Astrocyte (in vitro differentiated cells and primary cell): ENCODE data around the gene MORN5. TPM values are rescaled to one million over a fixed set of nuclear protein-coding genes. Genes with fewer than 3 reads are reported as not detected.

Source experiments
- DNase-seq: peaks from one replicate; pipeline ENCODE4 v3.0.0-alpha.2; 2010; ENCODE audit warnings: low read depth
- FAIRE-seq: peaks from 2 replicates; lab custom pipeline; 2011; peaks lifted over from hg19 to GRCh38; lab: Jason Lieb, UNC
- H2AFZ ChIP-seq: 2 replicates; pipeline ENCODE4 v1.6.0; 2012; ENCODE audit warnings: low read depth, low read length, inconsistent platforms
- H3K27ac ChIP-seq: 2 replicates; pipeline ENCODE4 v1.5.1; 2011; ENCODE audit warnings: low read depth, low read length, inconsistent platforms
- H3K27me3 ChIP-seq: 2 replicates; pipeline ENCODE4 v1.6.0; 2011; ENCODE audit warnings: low read length, inconsistent platforms; ENCODE audit not compliant: insufficient read depth
- H3K36me3 ChIP-seq: 2 replicates; pipeline ENCODE4 v1.5.1; 2011; ENCODE audit warnings: low read length, inconsistent platforms; ENCODE audit not compliant: insufficient read depth
- H3K4me1 ChIP-seq: 2 replicates; pipeline ENCODE4 v1.5.1; 2011; ENCODE audit warnings: low read length, inconsistent platforms; ENCODE audit not compliant: insufficient read depth
- H3K4me2 ChIP-seq: 2 replicates; pipeline ENCODE4 v1.6.0; 2012; ENCODE audit warnings: low read length, inconsistent platforms
- H3K4me3 ChIP-seq: 2 replicates; pipeline ENCODE4 v1.5.1; 2011; ENCODE audit warnings: low read depth, mild to moderate bottlenecking, low read length, inconsistent platforms; ENCODE audit not compliant: insufficient read depth
- H3K79me2 ChIP-seq: 2 replicates; pipeline ENCODE4 v1.6.0; 2012; ENCODE audit warnings: mild to moderate bottlenecking, low read length, inconsistent platforms; ENCODE audit not compliant: insufficient read depth
- H3K9ac ChIP-seq: 2 replicates; pipeline ENCODE4 v1.6.0; 2012; ENCODE audit warnings: mild to moderate bottlenecking, low read length, inconsistent platforms
- H3K9me3 ChIP-seq: 2 replicates; pipeline ENCODE4 v1.5.1; 2012; ENCODE audit warnings: low read depth, mild to moderate bottlenecking, low read length, inconsistent platforms; ENCODE audit not compliant: insufficient read depth
- H4K20me1 ChIP-seq: 2 replicates; pipeline ENCODE4 v1.6.0; 2012; ENCODE audit warnings: low read length, inconsistent platforms; ENCODE audit not compliant: insufficient read depth
- H3K27ac Mint-ChIP-seq: one replicate; pipeline ENCODE4 v1.8.0; 2021; ENCODE audit warnings: mild to moderate bottlenecking, mixed read lengths; ENCODE audit not compliant: unreplicated experiment
- H3K27me3 Mint-ChIP-seq: one replicate; pipeline ENCODE4 v1.8.0; 2021; ENCODE audit warnings: low read depth, mixed read lengths; ENCODE audit not compliant: unreplicated experiment
- H3K36me3 Mint-ChIP-seq: one replicate; pipeline ENCODE4 v1.8.0; 2021; ENCODE audit warnings: low read depth, mixed read lengths; ENCODE audit not compliant: unreplicated experiment
- H3K4me1 Mint-ChIP-seq: one replicate; pipeline ENCODE4 v1.8.0; 2021; ENCODE audit warnings: low read depth, mixed read lengths; ENCODE audit not compliant: unreplicated experiment
- H3K4me3 Mint-ChIP-seq: one replicate; pipeline ENCODE4 v1.8.0; 2021; ENCODE audit warnings: mild to moderate bottlenecking, moderate library complexity, mixed read lengths; ENCODE audit not compliant: unreplicated experiment
- H3K9me3 Mint-ChIP-seq: one replicate; pipeline ENCODE4 v1.8.0; 2021; ENCODE audit warnings: mild to moderate bottlenecking, mixed read lengths; ENCODE audit not compliant: unreplicated experiment
- EZH2 ChIP-seq: IDR thresholded peaks from 2 replicates; pipeline ENCODE4 v1.6.1; 2012; ENCODE audit warnings: mild to moderate bottlenecking, low read length, inconsistent platforms; ENCODE audit not compliant: insufficient read depth
- total RNA-seq: library from RNA; stranded (reverse); gene quantifications from 2 replicates; pipeline ENCODE4 v1.2.1, GENCODE V29; 2021
- TF ChIP-seq, protein P1 (sequence below): IDR thresholded peaks from 2 replicates; pipeline ENCODE4 v1.5.1; 2011; ENCODE audit warnings: low read depth, mild to moderate bottlenecking, inconsistent platforms, low read length, moderate library complexity; ENCODE audit not compliant: insufficient read depth

MORN5 gene
- total RNA-seq, 1 donor from 2014 or later = not detected

DNA sequence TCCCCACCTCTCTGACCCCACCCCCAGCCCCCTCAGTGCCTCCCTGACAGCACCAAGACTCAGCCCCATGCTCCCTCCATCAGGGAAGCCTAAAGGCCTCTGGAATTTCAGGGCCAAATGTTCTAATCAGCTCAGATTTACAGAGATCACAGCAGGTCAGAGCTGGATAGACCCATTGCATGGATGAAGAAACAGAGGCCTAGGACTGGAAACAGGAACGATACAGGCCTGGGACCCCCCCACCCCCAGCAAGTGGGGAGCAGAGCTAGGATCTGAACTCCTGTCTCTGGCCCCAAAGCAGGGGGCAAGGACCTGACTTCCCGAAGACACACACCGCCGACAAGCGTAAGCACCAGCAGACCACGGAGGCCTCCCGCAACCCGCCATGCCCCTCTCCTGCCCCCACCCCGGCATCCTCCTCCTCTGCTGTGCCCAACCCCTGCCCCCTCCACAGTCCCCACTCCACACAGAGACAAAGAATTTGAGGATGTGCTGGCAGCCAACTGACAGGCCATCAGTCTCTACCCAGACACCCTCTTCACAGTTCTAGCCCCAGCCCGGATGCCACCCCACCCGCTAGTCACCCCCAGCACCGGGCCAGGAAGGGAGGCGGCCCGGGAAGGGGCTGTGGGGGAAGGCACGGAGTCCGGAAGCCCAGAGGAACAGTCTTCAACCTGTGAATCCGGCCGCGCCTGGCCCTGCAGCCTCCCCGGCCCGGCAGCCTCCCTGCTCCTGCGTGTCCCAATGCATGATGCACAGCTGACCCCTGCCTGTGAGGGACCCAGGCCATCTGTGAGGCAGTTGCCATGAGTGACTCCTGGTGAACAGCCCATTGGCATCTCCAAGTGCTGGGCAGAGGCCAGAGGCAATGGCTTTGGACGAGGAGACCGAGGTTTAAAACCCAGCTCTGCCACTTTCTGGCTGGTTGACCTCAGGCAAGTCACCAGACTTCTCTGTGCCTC lies 31.4 kb upstream of the MORN5 start:
- H2AFZ ChIP-seq = no peak overlapping the region
- Mint-ChIP-seq H3K4me3 (no peak overlapping the region), H3K27me3 (peaks cover 39% of the 10 kb centered on the region), H3K27ac (no peak overlapping the region), H3K36me3 (no peaks in the 10 kb centered on the region), H3K9me3 (peaks cover 2% of the 10 kb centered on the region), H3K4me1 (peaks cover 10% of the 10 kb centered on the region)
- DNase-seq = no peak
- no peak overlapping the region for H3K4me2 ChIP-seq
- FAIRE-seq = no peak
- no peak for TF ChIP-seq EZH2
- TF ChIP-seq, protein P1, sequence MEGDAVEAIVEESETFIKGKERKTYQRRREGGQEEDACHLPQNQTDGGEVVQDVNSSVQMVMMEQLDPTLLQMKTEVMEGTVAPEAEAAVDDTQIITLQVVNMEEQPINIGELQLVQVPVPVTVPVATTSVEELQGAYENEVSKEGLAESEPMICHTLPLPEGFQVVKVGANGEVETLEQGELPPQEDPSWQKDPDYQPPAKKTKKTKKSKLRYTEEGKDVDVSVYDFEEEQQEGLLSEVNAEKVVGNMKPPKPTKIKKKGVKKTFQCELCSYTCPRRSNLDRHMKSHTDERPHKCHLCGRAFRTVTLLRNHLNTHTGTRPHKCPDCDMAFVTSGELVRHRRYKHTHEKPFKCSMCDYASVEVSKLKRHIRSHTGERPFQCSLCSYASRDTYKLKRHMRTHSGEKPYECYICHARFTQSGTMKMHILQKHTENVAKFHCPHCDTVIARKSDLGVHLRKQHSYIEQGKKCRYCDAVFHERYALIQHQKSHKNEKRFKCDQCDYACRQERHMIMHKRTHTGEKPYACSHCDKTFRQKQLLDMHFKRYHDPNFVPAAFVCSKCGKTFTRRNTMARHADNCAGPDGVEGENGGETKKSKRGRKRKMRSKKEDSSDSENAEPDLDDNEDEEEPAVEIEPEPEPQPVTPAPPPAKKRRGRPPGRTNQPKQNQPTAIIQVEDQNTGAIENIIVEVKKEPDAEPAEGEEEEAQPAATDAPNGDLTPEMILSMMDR = no peak
- no peak overlapping the region for H3K27ac ChIP-seq
- no peaks in the 10 kb centered on the region for H3K36me3 ChIP-seq
- H3K9ac ChIP-seq = no peak overlapping the region
- peaks cover 22% of the 10 kb centered on the region for H3K4me1 ChIP-seq
- H3K4me3 ChIP-seq = no peak overlapping the region
- no peaks in the 10 kb centered on the region for H3K9me3 ChIP-seq
- H4K20me1 ChIP-seq = no peaks in the 10 kb centered on the region
- H3K27me3 ChIP-seq = peaks cover 3% of the 10 kb centered on the region
- no peaks in the 10 kb centered on the region for H3K79me2 ChIP-seq

DNA sequence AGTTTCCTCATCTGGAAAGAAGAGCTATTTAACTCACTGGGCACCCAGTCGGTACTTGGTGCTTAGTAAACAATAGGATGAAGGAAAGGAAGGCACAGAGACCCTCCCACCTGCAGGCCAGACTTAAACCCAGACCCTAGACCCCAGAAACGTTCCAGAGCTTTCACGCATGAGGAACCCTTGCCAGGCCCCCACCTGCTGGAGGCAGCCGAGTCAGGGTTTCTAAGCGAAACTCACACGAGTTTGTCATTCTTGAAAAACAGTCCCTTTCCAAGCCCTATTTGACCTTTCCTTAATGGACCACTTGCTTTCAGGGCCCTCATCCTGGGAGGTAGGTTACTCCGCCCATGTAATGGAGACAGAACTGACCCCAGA lies 30.8 kb upstream of the MORN5 start:
- Mint-ChIP-seq H3K36me3 (no peaks in the 10 kb centered on the region), H3K9me3 (peaks cover 3% of the 10 kb centered on the region), H3K4me3 (no peak overlapping the region), H3K27me3 (peaks cover 36% of the 10 kb centered on the region), H3K4me1 (peaks cover 10% of the 10 kb centered on the region), H3K27ac (no peak overlapping the region)
- FAIRE-seq (no peak), DNase-seq (no peak)
- Histone ChIP-seq H4K20me1 (no peaks in the 10 kb centered on the region), H3K27me3 (peaks cover 3% of the 10 kb centered on the region), H3K27ac (no peak overlapping the region), H3K9me3 (no peaks in the 10 kb centered on the region), H3K4me2 (no peak overlapping the region), H2AFZ (no peak overlapping the region), H3K4me1 (peaks cover 22% of the 10 kb centered on the region), H3K36me3 (no peaks in the 10 kb centered on the region), H3K79me2 (no peaks in the 10 kb centered on the region), H3K4me3 (no peak overlapping the region), H3K9ac (no peak overlapping the region)
- TF ChIP-seq, protein P1 = no peak
- TF ChIP-seq EZH2 = no peak

DNA sequence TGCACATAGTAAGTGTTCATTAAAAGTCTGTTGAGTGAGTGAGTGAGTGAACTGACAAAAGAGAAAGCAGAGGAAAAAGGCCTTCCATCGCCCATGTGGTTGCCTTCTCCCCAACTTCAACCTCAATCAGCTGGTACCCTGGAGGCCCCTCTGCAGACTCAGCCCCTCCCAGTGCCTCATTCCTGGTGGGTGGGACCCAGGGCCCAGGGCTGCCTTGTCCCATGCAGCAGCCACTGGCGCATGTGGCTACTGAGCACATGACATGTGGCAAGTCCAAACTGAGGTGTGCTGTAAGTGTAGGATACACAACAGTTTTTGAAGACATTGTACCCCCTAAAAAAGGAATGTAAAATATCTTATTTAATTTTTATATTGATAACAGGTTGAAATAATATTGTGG lies 29.7 kb upstream of the MORN5 start:
- Mint-ChIP-seq H3K27ac (no peak overlapping the region), H3K4me1 (peaks cover 15% of the 10 kb centered on the region), H3K4me3 (no peak overlapping the region), H3K36me3 (no peaks in the 10 kb centered on the region), H3K9me3 (peaks cover 3% of the 10 kb centered on the region), H3K27me3 (peaks cover 26% of the 10 kb centered on the region)
- Histone ChIP-seq H3K9ac (no peak overlapping the region), H3K79me2 (no peaks in the 10 kb centered on the region), H4K20me1 (no peaks in the 10 kb centered on the region), H3K9me3 (no peaks in the 10 kb centered on the region), H3K36me3 (no peaks in the 10 kb centered on the region), H3K4me2 (no peak overlapping the region), H3K27me3 (no peaks in the 10 kb centered on the region), H3K4me1 (peaks cover 27% of the 10 kb centered on the region), H3K27ac (no peak overlapping the region), H2AFZ (no peak overlapping the region), H3K4me3 (no peak overlapping the region)
- no peak for TF ChIP-seq EZH2
- TF ChIP-seq, protein P1 = no peak
- no peak for DNase-seq
- FAIRE-seq = no peak
